ENCODE results near the gene ACSM2A.
"Not testable (repeated sequence)": the region's sequence is repeated elsewhere in the genome, so short reads cannot be mapped to it uniquely, and the experiment has no call there.

ACSM2A gene

GRCh38 chr16:20484726-20485125 is 33.4 kb downstream of the ACSM2A start:
- Histone ChIP-seq H3K36me3 (ENCODE audit: control insufficient read depth, insufficient read depth, low read length) (no peaks in the 10 kb centered on the region), H3K4me3 (replicated peaks; ENCODE audit: low read depth, low read length) (no peak overlapping the region), H3K27me3 (replicated peaks; ENCODE audit: control insufficient read depth, insufficient read depth, low read length) (no peaks in the 10 kb centered on the region)
- no peak for DNase-seq (ENCODE audit: extremely low read depth, insufficient read length)
- TF ChIP-seq, protein P1, sequence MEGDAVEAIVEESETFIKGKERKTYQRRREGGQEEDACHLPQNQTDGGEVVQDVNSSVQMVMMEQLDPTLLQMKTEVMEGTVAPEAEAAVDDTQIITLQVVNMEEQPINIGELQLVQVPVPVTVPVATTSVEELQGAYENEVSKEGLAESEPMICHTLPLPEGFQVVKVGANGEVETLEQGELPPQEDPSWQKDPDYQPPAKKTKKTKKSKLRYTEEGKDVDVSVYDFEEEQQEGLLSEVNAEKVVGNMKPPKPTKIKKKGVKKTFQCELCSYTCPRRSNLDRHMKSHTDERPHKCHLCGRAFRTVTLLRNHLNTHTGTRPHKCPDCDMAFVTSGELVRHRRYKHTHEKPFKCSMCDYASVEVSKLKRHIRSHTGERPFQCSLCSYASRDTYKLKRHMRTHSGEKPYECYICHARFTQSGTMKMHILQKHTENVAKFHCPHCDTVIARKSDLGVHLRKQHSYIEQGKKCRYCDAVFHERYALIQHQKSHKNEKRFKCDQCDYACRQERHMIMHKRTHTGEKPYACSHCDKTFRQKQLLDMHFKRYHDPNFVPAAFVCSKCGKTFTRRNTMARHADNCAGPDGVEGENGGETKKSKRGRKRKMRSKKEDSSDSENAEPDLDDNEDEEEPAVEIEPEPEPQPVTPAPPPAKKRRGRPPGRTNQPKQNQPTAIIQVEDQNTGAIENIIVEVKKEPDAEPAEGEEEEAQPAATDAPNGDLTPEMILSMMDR (IDR thresholded peaks at IDR 0.05; ENCODE audit: insufficient read depth, low read length, poor library complexity, severe bottlenecking), result no peak

DNA sequence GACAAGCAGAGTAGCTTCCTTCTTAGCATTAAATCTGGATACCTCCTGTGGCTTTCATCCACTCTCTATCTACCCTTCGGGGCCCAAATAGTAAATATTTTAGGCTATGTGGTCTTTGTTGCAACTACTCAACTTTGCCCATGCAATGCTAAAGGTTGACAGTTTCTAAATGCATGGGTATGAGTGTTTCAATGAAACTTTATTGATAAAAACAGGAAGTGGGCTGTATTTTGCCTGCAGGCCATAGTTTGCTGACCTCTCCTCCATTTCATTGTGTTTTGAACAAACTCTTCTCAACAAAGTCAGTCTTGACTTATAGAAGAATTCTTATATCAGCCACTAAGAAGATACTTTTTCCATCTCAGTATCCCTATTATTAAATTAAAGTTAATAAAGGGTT is 34.1 kb downstream of the ACSM2A start:
- Histone ChIP-seq H3K27me3 (replicated peaks; ENCODE audit: control insufficient read depth, insufficient read depth, low read length) (no peaks in the 10 kb centered on the region), H3K4me3 (replicated peaks; ENCODE audit: low read depth, low read length) (no peak overlapping the region), H3K36me3 (ENCODE audit: control insufficient read depth, insufficient read depth, low read length) (no peaks in the 10 kb centered on the region)
- TF ChIP-seq, protein P1 (IDR thresholded peaks at IDR 0.05; ENCODE audit: insufficient read depth, low read length, poor library complexity, severe bottlenecking), result no peak
- DNase-seq (ENCODE audit: extremely low read depth, insufficient read length), result no peak

DNA sequence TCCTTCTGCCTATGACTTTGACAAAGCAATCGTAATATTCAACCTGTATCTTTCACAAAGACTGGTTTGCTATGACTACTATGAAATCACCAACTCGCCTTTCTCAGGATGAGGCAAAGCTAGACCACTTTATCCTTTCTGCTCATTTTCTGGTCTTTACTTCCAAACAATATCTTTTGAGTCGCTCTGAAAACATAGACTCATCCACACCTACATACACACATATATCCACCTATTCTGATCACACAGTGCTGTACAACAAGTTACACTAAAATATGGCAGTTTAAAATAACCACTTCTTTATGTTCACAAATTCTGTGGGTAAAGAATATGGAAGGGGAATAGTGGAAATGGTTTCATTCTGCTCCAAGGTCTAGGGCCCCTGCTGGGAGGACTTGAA is 39.7 kb downstream of the ACSM2A start:
- not testable (repeated sequence) for H3K36me3 ChIP-seq (ENCODE audit: control insufficient read depth, insufficient read depth, low read length); H3K27me3 ChIP-seq (replicated peaks; ENCODE audit: control insufficient read depth, insufficient read depth, low read length); H3K4me3 ChIP-seq (replicated peaks; ENCODE audit: low read depth, low read length); DNase-seq (ENCODE audit: extremely low read depth, insufficient read length)

- not testable (repeated sequence) for H3K36me3 ChIP-seq (ENCODE audit: control insufficient read depth, insufficient read depth, low read length); H3K27me3 ChIP-seq (replicated peaks; ENCODE audit: control insufficient read depth, insufficient read depth, low read length); DNase-seq (ENCODE audit: extremely low read depth, insufficient read length); H3K4me3 ChIP-seq (replicated peaks; ENCODE audit: low read depth, low read length)
Observed at GRCh38 chr16:20491448-20491847, 40.1 kb downstream of the ACSM2A start.

DNA sequence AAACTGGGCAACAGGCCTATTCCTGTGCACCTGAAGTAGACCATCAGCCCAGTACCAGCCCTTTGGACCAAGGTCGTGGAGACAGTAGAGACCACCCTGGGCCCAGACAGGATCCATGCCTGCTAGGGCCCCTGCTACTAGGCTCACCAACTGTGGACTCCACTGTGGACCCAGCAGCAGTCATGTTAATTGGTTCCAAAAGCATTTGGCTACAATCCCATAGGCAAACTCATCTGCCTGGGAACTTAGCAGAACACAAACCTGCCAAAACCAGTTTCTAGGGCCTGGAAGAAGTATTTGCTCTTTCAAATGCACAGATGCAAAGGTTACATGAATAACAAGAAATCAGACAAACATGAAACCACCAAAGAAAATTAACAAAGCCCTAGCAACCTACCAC is 53.1 kb downstream of the ACSM2A start:
- H3K27me3 ChIP-seq (replicated peaks; ENCODE audit: control insufficient read depth, insufficient read depth, low read length), result no peaks in the 10 kb centered on the region
- no peaks in the 10 kb centered on the region for H3K36me3 ChIP-seq (ENCODE audit: control insufficient read depth, insufficient read depth, low read length)
- no peak overlapping the region for H3K4me3 ChIP-seq (replicated peaks; ENCODE audit: low read depth, low read length)
- TF ChIP-seq, protein P1 (IDR thresholded peaks at IDR 0.05; ENCODE audit: insufficient read depth, low read length, poor library complexity, severe bottlenecking), result no peak
- DNase-seq (ENCODE audit: extremely low read depth, insufficient read length), result no peak

DNA sequence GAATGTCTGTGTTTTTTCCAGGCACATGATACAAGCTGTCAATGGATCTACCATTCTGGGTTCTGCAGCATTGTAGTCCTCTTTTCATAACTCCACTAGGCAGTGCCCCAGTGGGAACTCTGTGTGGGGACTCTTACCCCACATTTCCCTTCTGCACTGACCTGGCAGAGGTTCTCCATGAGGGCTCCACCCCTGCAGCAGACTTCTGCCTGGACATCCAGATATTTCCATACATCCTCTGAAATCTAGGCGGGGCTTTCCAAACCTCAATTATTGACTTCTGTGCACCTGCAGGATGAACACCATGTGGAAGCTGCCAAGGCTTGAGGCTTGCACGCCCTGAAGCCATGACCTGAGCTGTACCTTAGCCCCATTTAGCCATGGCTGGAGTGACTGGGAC is 56.0 kb downstream of the ACSM2A start:
- H3K4me3 ChIP-seq (replicated peaks; ENCODE audit: low read depth, low read length), result no peak overlapping the region
- no peaks in the 10 kb centered on the region for H3K36me3 ChIP-seq (ENCODE audit: control insufficient read depth, insufficient read depth, low read length)
- no peaks in the 10 kb centered on the region for H3K27me3 ChIP-seq (replicated peaks; ENCODE audit: control insufficient read depth, insufficient read depth, low read length)
- DNase-seq (ENCODE audit: extremely low read depth, insufficient read length), result no peak
- TF ChIP-seq, protein P1 (IDR thresholded peaks at IDR 0.05; ENCODE audit: insufficient read depth, low read length, poor library complexity, severe bottlenecking), result no peak

GRCh38 chr16:20510323-20510722 is 59.0 kb downstream of the ACSM2A start:
- TF ChIP-seq, protein P1 (IDR thresholded peaks at IDR 0.05; ENCODE audit: insufficient read depth, low read length, poor library complexity, severe bottlenecking), result no peak
- Histone ChIP-seq H3K27me3 (replicated peaks; ENCODE audit: control insufficient read depth, insufficient read depth, low read length) (no peaks in the 10 kb centered on the region), H3K36me3 (ENCODE audit: control insufficient read depth, insufficient read depth, low read length) (no peaks in the 10 kb centered on the region), H3K4me3 (replicated peaks; ENCODE audit: low read depth, low read length) (no peak overlapping the region)
- DNase-seq (ENCODE audit: extremely low read depth, insufficient read length), result no peak

Measured in GM06990 (cell line).